Astrocyte (in vitro differentiated cells and primary cell): ENCODE results near the gene MSANTD7.
"Not testable (repeated sequence)": the region's sequence is repeated elsewhere in the genome, so short reads cannot be mapped to it uniquely, and the experiment has no call there.

Experiments
- CTCF ChIP-seq: IDR thresholded peaks from 2 replicates; pipeline ENCODE4 v1.5.1; 2011; ENCODE audit warnings: low read depth, mild to moderate bottlenecking, inconsistent platforms, low read length, moderate library complexity; ENCODE audit not compliant: insufficient read depth
- EZH2 ChIP-seq: IDR thresholded peaks from 2 replicates; pipeline ENCODE4 v1.6.1; 2012; ENCODE audit warnings: mild to moderate bottlenecking, low read length, inconsistent platforms; ENCODE audit not compliant: insufficient read depth

- not testable (repeated sequence) for TF ChIP-seq CTCF, EZH2
These were observed 21.4 kb upstream of the MSANTD7 start for GRCh38 chr10:14816717-14817116.
